Uterus (tissue), 4 donors: ENCODE results near the gene CFAP61. TPM values are rescaled to one million over a fixed set of nuclear protein-coding genes. Genes with fewer than 3 reads are reported as not detected.

Source experiments
- DNase-seq, 2 donors: peaks; one replicate each; pipeline ENCODE4 v3.0.0-alpha.2; 2019 to 2020
- H3K27ac ChIP-seq, 2 donors: fragments of 200-600 bp; sonication (generic); 1 replicate in 1 of 2; 2 replicates in 1 of 2; pipeline ENCODE4 v1.5.1; 2016 to 2018
- H3K27me3 ChIP-seq, 2 donors: fragments of 200-600 bp; sonication (generic); one replicate each; pipeline ENCODE4 v1.5.1; 2018 to 2019; ENCODE audit warnings: control low read depth in 1 of 2
- H3K36me3 ChIP-seq, 2 donors: fragments of 200-600 bp; sonication (generic); one replicate each; pipeline ENCODE4 v1.5.1; 2019; ENCODE audit warnings: control low read depth in 1 of 2
- H3K4me1 ChIP-seq, 2 donors: fragments of 200-600 bp; sonication (generic); one replicate each; pipeline ENCODE4 v1.5.1; 2018 to 2019; ENCODE audit warnings: control low read depth in 1 of 2
- H3K4me3 ChIP-seq, 2 donors: fragments of 200-600 bp; sonication (generic); 1 replicate in 1 of 2; 2 replicates in 1 of 2; pipeline ENCODE4 v1.5.1; 2018 to 2019; ENCODE audit warnings: mild to moderate bottlenecking in 1 of 2
- H3K9me3 ChIP-seq, 2 donors: fragments of 200-600 bp; sonication (generic); one replicate each; pipeline ENCODE4 v1.5.1; 2019; ENCODE audit warnings: control low read depth in 1 of 2
- POLR2A ChIP-seq, 2 donors: fragments of 450-650 bp; IDR thresholded peaks; one replicate each; pipeline ENCODE4 v1.6.1; 2016; ENCODE audit warnings: antibody characterized with exemption in 2 of 2, mild to moderate bottlenecking in 1 of 2, moderate library complexity in 1 of 2
- intact Hi-C: fragments of 100-400 bp; cut with DNase I; formaldehyde crosslinking; loops from one replicate; pipeline ENCODE4 v1.15.1; 2023; ENCODE audit warnings: low total_unique reads
- total RNA-seq, 4 donors: library from RNA; depleted of rRNA in 3 of 4; stranded (reverse); fragments of >200 nt in 3 of 4; gene quantifications; one replicate each; pipeline versions ENCODE4 v1.1.0 to v1.2.4, GENCODE V29; 2014 to 2023
- TF ChIP-seq, protein P1 (sequence below), 4 experiments: fragments of 200-600 bp in 2 of 4; fragments of 450-650 bp in 2 of 4; sonication (generic) in 2 of 4; IDR thresholded peaks; one replicate each; pipeline ENCODE4 v1.5.1; 2016 to 2019; ENCODE audit warnings: antibody characterized with exemption in 4 of 4, mild to moderate bottlenecking in 2 of 4, moderate library complexity in 1 of 4
- donor health status: DM: yes; HTN: yes; CAD: no.

CFAP61 gene
- total RNA-seq, 4 donors from 2014 or later = 3.0 to 8.2 (median 7.5) TPM; not detected in 1

DNA sequence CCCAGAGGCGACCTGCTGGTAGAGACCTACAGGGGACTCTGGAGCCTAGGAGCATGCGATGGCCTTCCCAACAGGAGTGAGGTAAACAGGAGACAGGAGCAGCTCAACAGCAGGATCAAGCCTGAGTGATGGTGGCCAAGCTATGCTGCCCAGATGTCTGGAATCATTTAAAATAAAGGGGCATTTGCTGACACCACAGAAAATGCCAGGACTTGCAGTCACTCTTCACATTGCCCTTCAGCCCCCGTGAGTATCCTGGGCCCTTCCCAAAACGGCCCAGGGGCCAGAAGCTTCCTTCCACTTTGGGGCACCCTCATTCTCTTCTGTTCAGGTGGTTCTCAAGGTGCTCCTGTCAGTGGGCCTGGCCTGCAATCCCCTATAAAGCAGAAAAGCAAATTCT lies 338.8 kb downstream of the CFAP61 start:
- no peaks in the 10 kb centered on the region for H3K27me3 ChIP-seq
- no peak overlapping the region for H3K27ac ChIP-seq
- H3K36me3 ChIP-seq = no peaks in the 10 kb centered on the region
- H3K4me1 ChIP-seq = no peaks in the 10 kb centered on the region
- TF ChIP-seq, protein P1, sequence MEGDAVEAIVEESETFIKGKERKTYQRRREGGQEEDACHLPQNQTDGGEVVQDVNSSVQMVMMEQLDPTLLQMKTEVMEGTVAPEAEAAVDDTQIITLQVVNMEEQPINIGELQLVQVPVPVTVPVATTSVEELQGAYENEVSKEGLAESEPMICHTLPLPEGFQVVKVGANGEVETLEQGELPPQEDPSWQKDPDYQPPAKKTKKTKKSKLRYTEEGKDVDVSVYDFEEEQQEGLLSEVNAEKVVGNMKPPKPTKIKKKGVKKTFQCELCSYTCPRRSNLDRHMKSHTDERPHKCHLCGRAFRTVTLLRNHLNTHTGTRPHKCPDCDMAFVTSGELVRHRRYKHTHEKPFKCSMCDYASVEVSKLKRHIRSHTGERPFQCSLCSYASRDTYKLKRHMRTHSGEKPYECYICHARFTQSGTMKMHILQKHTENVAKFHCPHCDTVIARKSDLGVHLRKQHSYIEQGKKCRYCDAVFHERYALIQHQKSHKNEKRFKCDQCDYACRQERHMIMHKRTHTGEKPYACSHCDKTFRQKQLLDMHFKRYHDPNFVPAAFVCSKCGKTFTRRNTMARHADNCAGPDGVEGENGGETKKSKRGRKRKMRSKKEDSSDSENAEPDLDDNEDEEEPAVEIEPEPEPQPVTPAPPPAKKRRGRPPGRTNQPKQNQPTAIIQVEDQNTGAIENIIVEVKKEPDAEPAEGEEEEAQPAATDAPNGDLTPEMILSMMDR (IDR thresholded peaks at IDR 0.05) = no peak
- TF ChIP-seq POLR2A (IDR thresholded peaks at IDR 0.05) = no peak
- H3K4me3 ChIP-seq = no peak overlapping the region
- DNase-seq = no peak
- no peaks in the 10 kb centered on the region for H3K9me3 ChIP-seq
- intact Hi-C loops = no loop called here

DNA sequence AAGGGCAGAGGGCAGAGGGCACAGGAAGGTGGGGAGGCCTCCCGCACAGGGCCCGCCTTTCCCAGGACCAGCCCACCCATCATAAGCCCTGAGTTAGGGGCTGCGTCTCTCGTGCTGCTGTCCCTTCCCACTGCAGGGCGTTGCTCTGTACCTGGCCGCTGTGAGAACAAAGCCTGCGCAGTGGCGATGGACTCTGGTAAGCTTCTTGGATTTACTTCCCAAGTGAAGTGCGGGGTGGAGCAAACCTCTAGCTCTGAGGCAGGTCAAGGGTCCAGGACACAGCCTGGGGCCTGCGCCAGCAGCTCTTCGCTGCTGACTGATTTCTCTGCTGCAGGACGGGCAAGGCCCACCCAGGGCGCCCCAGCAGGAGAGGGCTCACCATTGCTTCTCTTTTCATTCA lies 339.4 kb downstream of the CFAP61 start:
- H3K27ac ChIP-seq = no peak overlapping the region
- H3K27me3 ChIP-seq = no peaks in the 10 kb centered on the region
- H3K4me3 ChIP-seq = no peak overlapping the region
- no peaks in the 10 kb centered on the region for H3K9me3 ChIP-seq
- no peak for TF ChIP-seq POLR2A (IDR thresholded peaks at IDR 0.05)
- TF ChIP-seq, protein P1 (IDR thresholded peaks at IDR 0.05) = no peak
- no peaks in the 10 kb centered on the region for H3K36me3 ChIP-seq
- no peak for DNase-seq
- intact Hi-C loops = no loop called here
- H3K4me1 ChIP-seq = no peaks in the 10 kb centered on the region

DNA sequence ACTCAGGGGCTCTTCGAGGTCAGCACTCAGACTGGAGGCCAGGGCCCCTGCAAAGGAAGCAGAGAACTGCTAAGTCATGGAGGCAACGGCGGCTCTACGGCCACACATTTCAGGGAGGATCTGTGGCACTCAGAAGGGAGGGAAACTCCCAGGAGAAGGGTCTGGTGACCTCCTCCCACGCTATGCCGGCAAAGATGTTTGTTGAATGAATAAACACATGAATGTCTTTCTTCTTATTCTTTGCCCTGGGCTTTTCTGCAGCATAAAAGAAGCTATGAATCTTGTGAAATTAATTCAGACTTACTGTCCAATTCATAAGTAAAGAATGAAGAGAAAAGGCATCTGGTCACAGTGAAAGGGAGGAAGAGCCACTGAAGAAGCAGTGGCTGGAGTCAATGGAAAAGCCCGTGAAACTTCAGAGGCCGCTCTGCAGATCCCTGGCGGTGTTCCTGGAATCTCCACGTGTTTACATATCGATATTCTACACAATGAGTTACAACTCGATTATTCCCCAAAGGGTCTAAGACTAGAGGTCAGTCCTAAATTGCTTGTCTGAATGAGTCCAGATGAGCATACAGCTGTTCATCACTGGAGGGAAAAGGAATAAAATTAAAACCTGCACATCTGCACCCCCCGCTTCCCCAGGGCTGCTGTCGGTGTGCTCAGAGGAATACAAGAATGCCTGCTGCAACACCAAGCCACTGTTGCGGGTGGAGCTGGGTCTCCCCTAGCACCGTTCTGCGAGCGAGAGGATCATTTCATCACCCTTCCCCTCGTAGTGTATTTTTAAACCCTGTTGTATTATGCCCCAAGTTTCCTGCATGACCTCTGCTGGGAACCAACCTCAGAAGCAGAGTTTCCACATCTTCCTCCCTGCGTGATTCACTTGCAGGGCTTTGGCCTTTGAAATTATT lies 341.1 kb downstream of the CFAP61 start:
- H3K27me3 ChIP-seq = no peaks in the 10 kb centered on the region

DNA sequence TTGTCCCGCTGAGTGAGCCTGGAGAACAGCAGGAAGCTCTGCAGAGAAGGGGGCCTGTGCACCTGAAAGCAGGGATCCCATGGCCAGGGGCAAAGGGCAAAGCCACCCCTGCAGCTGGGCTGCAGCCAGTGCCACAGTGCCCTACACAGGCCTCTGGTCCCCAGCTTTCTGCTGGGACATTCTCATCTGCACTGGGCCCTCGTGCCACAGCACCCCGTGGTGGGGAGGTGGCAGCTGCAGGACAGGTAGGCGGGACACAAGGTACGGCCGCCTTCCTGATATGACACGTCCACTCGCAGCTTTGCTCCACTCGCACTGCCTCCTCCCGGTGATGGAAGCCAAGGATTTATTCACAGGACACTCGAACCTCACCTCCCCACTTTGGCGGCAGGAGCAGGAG lies 342.8 kb downstream of the CFAP61 start:
- Histone ChIP-seq H3K4me1 (no peaks in the 10 kb centered on the region), H3K36me3 (no peaks in the 10 kb centered on the region), H3K4me3 (no peak overlapping the region), H3K27me3 (no peaks in the 10 kb centered on the region), H3K27ac (no peak overlapping the region), H3K9me3 (no peaks in the 10 kb centered on the region)
- TF ChIP-seq, protein P1 (IDR thresholded peaks at IDR 0.05) = no peak
- TF ChIP-seq POLR2A (IDR thresholded peaks at IDR 0.05) = no peak
- intact Hi-C loops = no loop called here
- DNase-seq = no peak

More for the DNA sequence above, 341.1 kb downstream of the CFAP61 start:
- intact Hi-C loops = no loop called here
- Histone ChIP-seq H3K27ac (no peak overlapping the region), H3K4me3 (no peak overlapping the region), H3K9me3 (no peaks in the 10 kb centered on the region), H3K4me1 (no peaks in the 10 kb centered on the region), H3K36me3 (no peaks in the 10 kb centered on the region)
- DNase-seq = no peak
- TF ChIP-seq, protein P1 (IDR thresholded peaks at IDR 0.05) = no peak
- no peak for TF ChIP-seq POLR2A (IDR thresholded peaks at IDR 0.05)

DNA sequence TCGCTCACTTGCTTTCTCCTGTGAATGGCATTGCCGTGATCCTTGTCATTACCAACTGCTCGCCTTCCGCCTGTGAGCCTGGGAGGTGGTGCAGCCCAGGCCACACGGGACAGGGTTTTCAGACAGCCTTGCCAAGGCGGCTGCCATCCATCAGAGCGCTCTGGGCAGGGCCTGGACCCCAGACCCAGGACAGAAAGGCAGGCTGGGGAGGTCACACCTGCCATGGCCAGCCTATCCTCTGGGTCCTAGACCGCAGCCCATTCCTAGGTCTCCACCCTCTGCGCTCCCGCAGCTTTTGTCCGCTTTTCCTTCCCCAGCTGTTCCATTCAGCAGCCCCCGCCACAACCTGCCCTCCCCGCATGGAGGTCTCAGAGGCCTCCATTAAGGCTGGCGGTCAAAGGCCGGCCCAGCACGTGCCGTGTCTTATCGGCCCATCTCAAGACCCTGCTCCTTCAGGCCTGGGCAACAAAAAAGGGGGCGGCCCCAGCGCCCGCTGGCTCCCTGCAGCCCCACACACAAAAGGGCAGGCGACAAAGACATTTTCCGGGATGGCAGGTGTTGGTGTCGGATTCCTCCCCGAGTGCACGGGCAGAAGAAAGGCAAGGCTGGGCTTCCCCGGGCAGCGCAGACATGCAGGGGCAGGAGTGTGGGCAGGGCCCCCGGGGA lies 343.7 kb downstream of the CFAP61 start:
- Histone ChIP-seq H3K27ac (no peak overlapping the region), H3K4me3 (no peak overlapping the region), H3K36me3 (no peaks in the 10 kb centered on the region), H3K27me3 (no peaks in the 10 kb centered on the region), H3K4me1 (no peaks in the 10 kb centered on the region), H3K9me3 (no peaks in the 10 kb centered on the region)
- no peak for TF ChIP-seq POLR2A (IDR thresholded peaks at IDR 0.05)
- TF ChIP-seq, protein P1 (IDR thresholded peaks at IDR 0.05) = no peak
- intact Hi-C loops = no loop called here
- no peak for DNase-seq
